ENCODE results near the gene PTK7.
A peak's percentile ranks its signal among the peaks of the same experiment; 100 is the strongest.

Gene PTK7

DNA sequence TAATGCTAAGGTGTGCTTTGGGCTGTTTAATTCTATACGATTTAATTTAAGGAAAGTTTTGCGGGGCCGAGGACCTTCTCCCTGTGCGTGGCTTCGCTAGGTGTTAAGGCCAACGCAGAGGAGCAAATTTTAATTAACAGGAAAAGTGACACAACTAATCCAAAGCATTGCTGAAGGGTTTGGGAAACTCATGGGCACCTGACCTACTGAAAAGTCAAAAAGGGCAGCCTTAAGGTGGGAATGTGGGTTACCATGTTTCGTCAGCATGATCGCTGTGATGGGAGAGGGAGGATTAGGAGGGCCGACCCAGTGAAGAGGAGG is 105.5 kb downstream of the PTK7 start:
- no peak for DNase-seq

- DNase-seq, result peak; percentile 90
These were observed 106.1 kb downstream of the PTK7 start, which contains the start of gene CUL9 for GRCh38 chr6:43181942-43182860. CUL9 (plus strand) TSS chr6:43182196; CDS start chr6:43184311, 2,115 bp downstream.

GRCh38 chr6:43183441-43183840 is 107.3 kb downstream of the PTK7 start:
- DNase-seq, result no peak

DNA sequence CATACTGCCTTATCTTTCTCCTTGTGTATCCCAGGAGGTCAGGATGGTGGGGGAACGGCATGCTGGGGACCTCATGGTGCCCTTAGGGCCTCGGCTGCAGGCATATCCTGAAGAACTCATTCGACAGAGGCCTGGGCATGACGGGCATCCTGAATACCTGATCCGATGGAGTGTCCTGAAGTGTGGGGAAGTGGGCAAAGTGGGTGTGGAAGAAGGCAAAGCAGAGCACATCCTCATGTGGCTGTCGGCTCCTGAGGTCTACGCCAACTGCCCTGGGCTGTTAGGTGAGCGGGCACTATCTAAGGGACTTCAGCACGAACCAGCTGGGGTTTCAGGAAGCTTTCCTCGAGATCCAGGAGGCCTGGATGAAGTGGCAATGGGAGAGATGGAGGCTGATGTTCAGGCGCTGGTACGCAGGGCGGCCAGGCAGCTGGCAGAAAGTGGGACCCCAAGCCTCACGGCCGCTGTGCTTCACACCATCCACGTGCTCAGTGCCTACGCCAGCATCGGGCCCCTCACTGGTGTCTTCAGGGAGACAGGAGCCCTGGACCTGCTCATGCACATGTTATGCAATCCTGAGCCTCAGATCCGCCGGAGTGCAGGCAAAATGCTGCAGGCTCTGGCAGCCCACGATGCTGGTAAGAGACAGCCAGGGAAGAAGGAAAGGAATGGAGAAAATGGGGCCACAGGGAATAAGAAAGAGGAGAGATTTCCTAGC is 108.3 kb downstream of the PTK7 start:
- DNase-seq, result no peak

GRCh38 chr6:43185391-43185985 is 109.4 kb downstream of the PTK7 start:
- no peak for DNase-seq

GRCh38 chr6:43186019-43186418 is 109.9 kb downstream of the PTK7 start:
- no peak for DNase-seq

- DNase-seq, result no peak
These were observed 110.6 kb downstream of the PTK7 start for GRCh38 chr6:43186706-43187105.

GRCh38 chr6:43187821-43188220 is 111.7 kb downstream of the PTK7 start:
- no peak for DNase-seq

- DNase-seq, result no peak
These were observed 112.3 kb downstream of the PTK7 start for GRCh38 chr6:43188426-43188825.

DNA sequence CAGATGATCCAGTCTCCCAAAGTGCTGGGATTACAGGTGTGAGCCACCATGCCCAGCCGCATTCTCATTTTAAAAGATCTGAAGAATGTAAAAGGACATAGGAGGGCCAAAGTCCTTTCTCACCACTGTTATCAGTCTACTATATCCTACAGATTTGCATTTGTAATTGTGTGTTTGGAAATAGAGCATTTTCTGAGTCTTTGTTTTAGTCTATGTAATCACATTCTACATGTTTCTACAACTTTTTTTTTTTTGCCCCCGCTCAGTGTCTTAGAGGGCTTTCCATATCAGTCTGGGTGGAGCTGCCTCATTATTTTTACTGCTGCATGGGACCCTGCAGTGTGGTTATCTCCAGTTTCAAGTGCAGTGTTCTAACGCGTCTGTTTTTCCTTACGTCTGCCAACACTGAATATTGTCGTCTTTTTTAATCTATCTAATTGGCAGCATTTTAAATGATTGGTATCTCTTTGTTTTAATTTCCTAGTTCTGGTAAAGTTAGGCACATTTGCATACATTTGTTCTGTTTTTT is 113.7 kb downstream of the PTK7 start:
- DNase-seq, result no peak

DNA sequence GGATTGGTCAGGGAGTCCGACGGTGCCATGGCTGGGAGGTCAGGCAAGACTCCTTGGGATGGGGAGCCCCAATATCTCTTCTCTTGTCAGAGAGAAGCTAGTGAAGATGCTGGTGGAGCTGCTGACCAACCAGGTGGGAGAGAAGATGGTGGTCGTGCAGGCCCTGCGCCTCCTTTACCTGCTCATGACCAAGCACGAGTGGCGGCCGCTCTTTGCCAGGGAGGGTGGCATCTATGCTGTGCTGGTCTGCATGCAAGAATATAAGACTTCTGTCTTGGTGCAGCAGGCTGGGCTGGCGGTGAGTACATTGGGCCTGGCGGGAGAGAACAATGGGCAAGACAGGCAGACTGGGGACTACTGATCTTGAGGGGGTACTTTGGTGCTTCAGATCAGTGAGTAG is 116.8 kb downstream of the PTK7 start:
- no peak for DNase-seq

GRCh38 chr6:43193929-43194328 is 117.8 kb downstream of the PTK7 start:
- DNase-seq, result no peak

- DNase-seq, result no peak
These were observed 120.2 kb downstream of the PTK7 start for GRCh38 chr6:43196337-43196736.

GRCh38 chr6:43199912-43200311 is 123.8 kb downstream of the PTK7 start:
- DNase-seq, result no peak

DNA sequence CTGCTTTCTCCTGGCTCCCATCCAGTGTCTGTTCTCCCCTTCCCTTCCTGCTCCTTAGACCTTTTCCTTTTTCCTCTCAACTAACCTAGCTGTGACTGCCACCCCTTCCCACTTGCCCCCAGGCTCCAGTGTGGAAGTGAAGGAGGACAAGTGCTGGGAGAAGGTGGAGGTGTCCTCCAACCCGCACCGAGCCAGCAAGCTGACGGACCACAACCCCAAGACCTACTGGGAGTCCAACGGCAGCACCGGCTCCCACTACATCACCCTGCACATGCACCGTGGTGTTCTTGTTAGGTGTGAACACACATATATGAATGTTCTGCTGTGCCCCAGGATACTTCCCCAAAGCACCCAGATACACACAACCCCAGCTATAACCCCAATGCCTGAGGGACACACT is 124.4 kb downstream of the PTK7 start:
- DNase-seq, result no peak

- DNase-seq, result no peak
These were observed 126.3 kb downstream of the PTK7 start for GRCh38 chr6:43202451-43202850.

- no peak for DNase-seq
These were observed 127.1 kb downstream of the PTK7 start for GRCh38 chr6:43203029-43203717.

- DNase-seq, result no peak
These were observed 127.6 kb downstream of the PTK7 start for GRCh38 chr6:43203718-43204095.

- no peak for DNase-seq
These were observed 128.4 kb downstream of the PTK7 start for GRCh38 chr6:43204271-43205105.

DNA sequence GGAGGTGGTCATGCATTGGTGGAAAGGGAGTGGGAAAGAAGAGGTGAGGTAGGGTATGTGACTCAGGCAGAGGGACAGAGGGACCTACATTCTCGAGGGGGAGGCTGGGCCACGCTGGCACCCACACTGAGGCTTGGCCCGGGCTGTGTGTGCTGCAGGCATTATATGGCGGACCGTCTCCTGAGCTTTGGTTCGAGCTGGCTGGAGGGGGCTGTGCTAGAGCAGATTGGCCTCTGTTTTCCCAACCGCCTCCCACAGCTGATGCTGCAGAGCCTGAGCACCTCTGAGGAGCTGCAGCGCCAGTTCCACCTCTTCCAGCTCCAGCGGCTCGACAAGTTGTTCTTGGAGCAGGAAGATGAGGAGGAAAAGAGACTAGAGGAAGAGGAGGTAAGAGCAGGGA is 129.7 kb downstream of the PTK7 start:
- no peak for DNase-seq

DNA sequence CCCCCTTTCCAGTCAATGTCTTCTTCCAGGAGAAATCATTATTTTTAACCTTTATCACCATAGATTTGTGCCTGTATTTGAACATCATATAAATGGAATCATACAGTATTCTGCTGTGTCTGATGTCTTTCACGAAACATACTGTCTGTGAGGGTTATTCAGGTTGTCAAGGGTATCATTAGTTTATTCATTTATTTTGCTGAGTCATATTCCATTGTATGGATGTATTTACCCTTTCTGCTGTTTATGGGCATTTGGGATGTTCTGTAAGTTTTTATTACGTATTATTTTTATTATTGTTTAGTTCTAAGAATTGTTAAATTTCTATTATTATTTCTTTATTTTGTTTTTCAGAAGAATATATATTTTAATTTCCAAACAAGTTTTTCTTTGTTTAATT is 131.2 kb downstream of the PTK7 start:
- no peak for DNase-seq
